Glutamatergic neuron (in vitro differentiated cells): Measurements from ENCODE around the gene NID1. TPM values are rescaled to one million over a fixed set of nuclear protein-coding genes. Genes with fewer than 3 reads are reported as not detected.

Experiments used
- DNase-seq: peaks from one replicate; pipeline ENCODE4 v3.0.0; 2022
- H3K27ac Mint-ChIP-seq: one replicate; pipeline ENCODE4 v1.8.0; 2020; ENCODE audit warnings: mild to moderate bottlenecking, mixed read lengths, inconsistent platforms; ENCODE audit not compliant: unreplicated experiment
- H3K27me3 Mint-ChIP-seq: one replicate; pipeline ENCODE4 v1.8.0; 2020; ENCODE audit warnings: mild to moderate bottlenecking, moderate library complexity, mixed read lengths, inconsistent platforms; ENCODE audit not compliant: unreplicated experiment
- H3K36me3 Mint-ChIP-seq: one replicate; pipeline ENCODE4 v1.8.0; 2020; ENCODE audit warnings: mild to moderate bottlenecking, mixed read lengths, inconsistent platforms; ENCODE audit not compliant: unreplicated experiment
- H3K4me1 Mint-ChIP-seq: one replicate; pipeline ENCODE4 v1.8.0; 2020; ENCODE audit warnings: mild to moderate bottlenecking, low read depth, mixed read lengths, inconsistent platforms; ENCODE audit not compliant: unreplicated experiment
- H3K4me3 Mint-ChIP-seq: one replicate; pipeline ENCODE4 v1.8.0; 2020; ENCODE audit warnings: mild to moderate bottlenecking, mixed read lengths, inconsistent platforms; ENCODE audit not compliant: unreplicated experiment
- H3K9me3 Mint-ChIP-seq: one replicate; pipeline ENCODE4 v1.8.0; 2020; ENCODE audit warnings: mild to moderate bottlenecking, moderate library complexity, mixed read lengths, inconsistent platforms; ENCODE audit not compliant: unreplicated experiment
- total RNA-seq: library from RNA; stranded (reverse); fragmentation: NEBNext Ultra II Directional; extraction: Animal tissue kit (Norgen Biotek cat#: 25700); gene quantifications from one replicate; pipeline ENCODE4 v1.2.1, GENCODE V29; 2021; ENCODE audit not compliant: unreplicated experiment
- TF ChIP-seq, protein P1 (sequence below): fragments of 200-600 bp; sonication (generic); IDR thresholded peaks from one replicate; pipeline ENCODE4 v1.5.0; 2021; ENCODE audit not compliant: partially characterized antibody, unreplicated experiment

Gene NID1
- total RNA-seq, 1 donor from 2014 or later = 1.4 TPM

- Mint-ChIP-seq H3K36me3 (no peaks in the 10 kb centered on the region), H3K27ac (no peak overlapping the region), H3K4me3 (no peak overlapping the region), H3K9me3 (no peaks in the 10 kb centered on the region), H3K27me3 (peaks cover 3% of the 10 kb centered on the region), H3K4me1 (no peaks in the 10 kb centered on the region)
- no peak for DNase-seq
- TF ChIP-seq, protein P1, sequence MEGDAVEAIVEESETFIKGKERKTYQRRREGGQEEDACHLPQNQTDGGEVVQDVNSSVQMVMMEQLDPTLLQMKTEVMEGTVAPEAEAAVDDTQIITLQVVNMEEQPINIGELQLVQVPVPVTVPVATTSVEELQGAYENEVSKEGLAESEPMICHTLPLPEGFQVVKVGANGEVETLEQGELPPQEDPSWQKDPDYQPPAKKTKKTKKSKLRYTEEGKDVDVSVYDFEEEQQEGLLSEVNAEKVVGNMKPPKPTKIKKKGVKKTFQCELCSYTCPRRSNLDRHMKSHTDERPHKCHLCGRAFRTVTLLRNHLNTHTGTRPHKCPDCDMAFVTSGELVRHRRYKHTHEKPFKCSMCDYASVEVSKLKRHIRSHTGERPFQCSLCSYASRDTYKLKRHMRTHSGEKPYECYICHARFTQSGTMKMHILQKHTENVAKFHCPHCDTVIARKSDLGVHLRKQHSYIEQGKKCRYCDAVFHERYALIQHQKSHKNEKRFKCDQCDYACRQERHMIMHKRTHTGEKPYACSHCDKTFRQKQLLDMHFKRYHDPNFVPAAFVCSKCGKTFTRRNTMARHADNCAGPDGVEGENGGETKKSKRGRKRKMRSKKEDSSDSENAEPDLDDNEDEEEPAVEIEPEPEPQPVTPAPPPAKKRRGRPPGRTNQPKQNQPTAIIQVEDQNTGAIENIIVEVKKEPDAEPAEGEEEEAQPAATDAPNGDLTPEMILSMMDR = no peak
Observed at GRCh38 chr1:236085545-236086159, 20.8 kb upstream of the NID1 start.

DNA sequence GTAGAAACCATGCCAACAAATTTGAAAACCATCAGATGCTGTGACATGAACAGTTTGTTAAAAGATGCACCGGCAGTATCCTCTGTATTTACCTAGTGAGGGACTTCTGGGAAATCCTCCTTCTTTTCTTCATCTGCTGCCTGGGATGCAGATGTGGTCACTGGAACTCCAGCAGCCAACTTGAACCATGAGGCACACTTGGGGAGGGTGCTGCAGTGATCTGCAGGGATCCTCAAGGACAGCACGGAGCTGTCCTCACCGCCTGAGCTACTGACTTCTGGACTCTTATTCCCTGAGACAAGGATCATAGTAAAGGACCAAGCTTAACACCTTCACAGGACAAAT lies 19.5 kb upstream of the NID1 start:
- Mint-ChIP-seq H3K36me3 (no peaks in the 10 kb centered on the region), H3K27me3 (peaks cover 3% of the 10 kb centered on the region), H3K9me3 (no peaks in the 10 kb centered on the region), H3K27ac (no peak overlapping the region), H3K4me3 (no peak overlapping the region), H3K4me1 (no peaks in the 10 kb centered on the region)
- no peak for DNase-seq
- TF ChIP-seq, protein P1 = no peak

DNA sequence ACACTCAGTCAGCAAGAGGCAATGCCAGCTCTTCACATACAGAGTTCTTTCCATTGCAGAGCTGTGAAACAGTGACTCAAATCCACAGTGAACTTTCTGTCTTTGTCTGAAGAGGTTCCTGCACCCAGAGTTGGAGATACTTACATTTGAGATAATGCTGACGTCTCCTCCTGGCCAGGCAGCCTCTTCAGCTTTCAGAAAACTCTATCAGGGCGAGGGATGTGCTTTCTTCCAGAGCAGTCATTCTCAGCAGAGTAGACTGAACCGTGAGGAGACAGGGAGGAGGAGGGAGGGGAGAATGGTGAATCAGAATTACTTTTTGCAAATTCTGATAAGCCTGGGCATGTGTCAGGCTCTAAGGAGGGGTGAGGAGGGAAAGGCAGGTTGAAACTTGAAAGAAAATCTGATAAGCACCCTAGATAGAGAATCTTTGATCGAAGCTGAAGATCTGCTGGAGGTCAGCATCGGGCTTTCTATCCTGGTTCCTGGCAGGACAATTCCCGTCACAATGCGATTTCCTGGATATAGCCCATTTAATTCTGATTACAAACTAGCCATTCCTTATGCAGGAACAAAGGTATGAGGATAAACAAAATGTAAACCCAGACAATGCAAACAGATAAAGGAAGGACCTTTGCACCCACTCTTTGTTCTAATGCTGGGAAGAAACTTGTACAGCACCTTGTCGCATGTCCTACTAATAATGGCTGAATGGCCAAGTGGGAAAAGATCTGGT lies 18.9 kb upstream of the NID1 start:
- peaks cover 3% of the 10 kb centered on the region for H3K27me3 Mint-ChIP-seq
- no peaks in the 10 kb centered on the region for H3K36me3 Mint-ChIP-seq
- no peaks in the 10 kb centered on the region for H3K9me3 Mint-ChIP-seq
- no peak overlapping the region for H3K27ac Mint-ChIP-seq
- TF ChIP-seq, protein P1 = no peak
- no peaks in the 10 kb centered on the region for H3K4me1 Mint-ChIP-seq
- DNase-seq = no peak
- H3K4me3 Mint-ChIP-seq = no peak overlapping the region

- Mint-ChIP-seq H3K9me3 (no peaks in the 10 kb centered on the region), H3K27ac (no peak overlapping the region), H3K36me3 (no peaks in the 10 kb centered on the region), H3K4me3 (no peak overlapping the region), H3K27me3 (peaks cover 3% of the 10 kb centered on the region), H3K4me1 (no peaks in the 10 kb centered on the region)
- DNase-seq = no peak
- TF ChIP-seq, protein P1 = no peak
Observed at GRCh38 chr1:236082526-236082925, 17.6 kb upstream of the NID1 start.

DNA sequence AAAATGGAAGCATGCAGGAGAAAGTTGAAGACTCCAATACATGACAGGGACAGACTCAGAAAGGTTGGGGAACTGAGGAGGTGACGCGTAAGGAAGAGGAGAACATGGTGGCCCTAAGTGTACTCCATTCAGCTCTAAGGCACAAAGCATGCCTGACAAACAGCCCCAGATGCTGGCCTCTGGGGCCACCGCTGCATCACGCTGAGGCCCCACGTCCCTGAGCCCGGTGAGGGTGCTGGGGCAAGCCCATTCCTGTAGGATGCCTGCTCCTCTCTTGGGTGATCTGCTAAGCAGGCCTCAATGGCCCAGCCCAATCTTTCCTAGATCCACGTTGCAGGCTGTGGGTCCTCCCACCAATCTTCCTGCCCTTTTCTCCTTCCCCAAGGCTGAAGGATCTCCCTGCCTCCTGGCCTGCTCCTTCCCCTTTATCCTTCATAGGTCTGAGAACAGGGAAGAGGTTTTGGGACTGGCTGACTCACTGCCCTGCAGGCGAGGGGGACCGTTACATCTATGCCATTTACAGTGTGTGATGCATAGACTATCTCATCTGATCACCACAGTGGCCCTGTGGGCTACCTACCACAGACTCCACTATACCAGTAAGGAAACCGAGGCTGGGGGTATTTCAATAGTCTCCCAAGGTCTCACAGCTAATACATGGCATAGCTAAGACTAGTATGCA lies 16.8 kb upstream of the NID1 start:
- Mint-ChIP-seq H3K27me3 (peaks cover 3% of the 10 kb centered on the region), H3K4me1 (no peaks in the 10 kb centered on the region)

More for the DNA sequence above, 16.8 kb upstream of the NID1 start:
- DNase-seq = no peak
- no peaks in the 10 kb centered on the region for H3K36me3 Mint-ChIP-seq
- no peak overlapping the region for H3K4me3 Mint-ChIP-seq
- no peaks in the 10 kb centered on the region for H3K9me3 Mint-ChIP-seq
- no peak overlapping the region for H3K27ac Mint-ChIP-seq
- TF ChIP-seq, protein P1 = no peak
